ENCODE results near the gene ALOXE3.
"Not testable (repeated sequence)": the region's sequence is repeated elsewhere in the genome, so short reads cannot be mapped to it uniquely, and the experiment has no call there.

The ALOXE3 gene

DNA sequence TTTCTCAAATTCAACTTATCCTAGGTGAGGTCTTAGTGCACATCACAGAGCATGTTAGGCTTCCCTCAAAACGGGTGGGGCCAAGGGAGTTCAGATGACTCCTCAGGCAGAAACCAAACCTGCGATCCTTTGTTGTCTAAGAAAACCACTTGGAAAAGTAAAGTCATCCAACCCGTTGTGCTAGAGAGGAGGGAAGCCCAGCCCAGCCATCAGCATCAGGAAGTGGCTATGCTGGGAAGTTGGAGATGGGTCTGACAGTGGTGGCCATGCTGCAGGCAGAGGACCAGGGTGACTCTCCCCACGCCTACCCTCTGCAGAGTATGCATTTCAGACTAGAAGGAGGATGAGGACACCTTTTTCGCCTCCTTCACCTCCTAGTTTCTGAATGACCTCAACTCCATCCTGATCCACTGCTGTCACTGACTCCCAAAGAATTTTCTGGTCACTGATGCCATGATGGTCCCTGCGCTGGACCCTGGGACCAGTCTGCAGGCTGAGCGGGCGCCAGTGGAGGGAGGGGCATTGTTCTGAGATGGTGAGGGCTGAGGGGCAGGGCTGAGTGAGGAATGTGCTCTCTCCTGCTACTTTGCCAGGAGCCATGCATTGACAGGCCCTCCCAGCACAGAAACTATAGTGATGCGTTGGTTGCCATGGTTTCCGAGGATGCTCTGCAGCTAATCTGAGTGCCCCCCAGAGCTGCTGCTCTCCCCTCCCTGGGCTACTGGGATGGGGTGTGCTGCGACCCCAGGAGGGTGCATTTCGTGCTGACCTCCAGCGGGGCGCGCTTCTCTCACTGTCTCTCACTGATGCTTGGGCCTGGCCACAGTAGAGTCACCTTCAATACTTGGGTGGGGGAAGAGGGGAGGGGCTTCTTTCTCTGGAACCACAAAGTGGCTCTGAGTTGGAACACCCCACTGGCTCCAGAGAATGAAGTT lies 51.2 kb downstream of the ALOXE3 start:
- DNase-seq: no peak

DNA sequence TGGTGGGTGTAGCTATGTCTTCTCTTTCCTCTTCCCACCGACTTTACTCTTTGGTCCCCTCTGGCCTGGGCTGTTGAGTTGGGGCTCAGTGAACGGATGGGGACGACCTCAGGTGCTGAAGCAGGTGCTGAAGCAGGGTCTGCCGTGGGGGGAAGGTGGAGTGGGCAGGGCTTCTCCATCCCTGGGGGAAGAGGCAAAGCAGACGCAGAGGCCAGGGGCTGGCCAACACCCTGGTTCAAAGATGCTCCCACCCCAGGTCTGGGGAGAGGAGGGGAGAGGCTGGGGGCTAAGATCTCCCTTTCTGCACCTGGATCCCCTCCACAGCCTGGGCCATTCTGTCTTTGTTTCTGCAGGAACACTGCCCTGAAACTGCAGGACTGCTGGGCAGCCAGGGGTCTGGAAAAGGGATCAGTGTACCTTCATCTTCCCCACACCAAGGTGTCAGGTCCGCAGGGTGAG lies 53.7 kb downstream of the ALOXE3 start:
- DNase-seq: no peak

DNA sequence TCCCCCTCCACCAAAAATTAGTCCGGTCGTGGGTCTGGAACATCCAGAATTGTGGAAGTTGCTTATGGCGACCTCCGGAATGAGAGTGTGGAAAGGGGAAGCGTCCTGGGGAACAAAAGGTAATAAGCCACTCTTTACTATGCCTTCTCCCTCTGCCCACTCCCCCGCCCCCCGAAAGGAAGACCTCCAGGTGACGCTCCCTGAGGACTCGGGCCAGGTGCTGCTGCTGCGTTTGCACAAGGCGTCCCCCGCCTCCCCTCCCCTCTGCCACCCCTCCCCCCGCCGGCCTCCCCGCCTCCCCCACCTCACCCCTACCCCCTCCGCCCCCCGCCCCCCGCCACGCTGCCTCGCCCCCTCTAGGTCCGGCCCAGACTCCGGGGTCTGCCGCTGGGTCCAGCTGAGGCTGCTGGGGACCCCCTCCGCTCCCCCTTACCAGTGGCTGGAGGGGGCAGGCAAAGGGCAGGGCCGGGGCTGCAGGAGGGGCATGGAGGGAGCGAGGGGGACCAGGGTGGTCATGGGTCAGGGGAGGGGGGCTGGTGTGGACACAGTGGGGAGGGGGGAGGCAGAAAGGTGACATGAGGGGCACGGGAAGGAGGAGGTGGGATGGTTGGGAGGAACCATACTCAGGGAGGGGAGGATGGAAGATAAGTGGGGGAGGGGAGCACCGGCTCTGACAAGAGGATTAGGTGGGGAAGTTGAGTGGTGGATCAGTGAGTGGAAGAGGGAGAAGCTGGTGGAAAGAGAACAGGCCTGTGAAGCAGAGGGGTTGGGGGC lies 54.4 kb downstream of the ALOXE3 start:
- DNase-seq: no peak

DNA sequence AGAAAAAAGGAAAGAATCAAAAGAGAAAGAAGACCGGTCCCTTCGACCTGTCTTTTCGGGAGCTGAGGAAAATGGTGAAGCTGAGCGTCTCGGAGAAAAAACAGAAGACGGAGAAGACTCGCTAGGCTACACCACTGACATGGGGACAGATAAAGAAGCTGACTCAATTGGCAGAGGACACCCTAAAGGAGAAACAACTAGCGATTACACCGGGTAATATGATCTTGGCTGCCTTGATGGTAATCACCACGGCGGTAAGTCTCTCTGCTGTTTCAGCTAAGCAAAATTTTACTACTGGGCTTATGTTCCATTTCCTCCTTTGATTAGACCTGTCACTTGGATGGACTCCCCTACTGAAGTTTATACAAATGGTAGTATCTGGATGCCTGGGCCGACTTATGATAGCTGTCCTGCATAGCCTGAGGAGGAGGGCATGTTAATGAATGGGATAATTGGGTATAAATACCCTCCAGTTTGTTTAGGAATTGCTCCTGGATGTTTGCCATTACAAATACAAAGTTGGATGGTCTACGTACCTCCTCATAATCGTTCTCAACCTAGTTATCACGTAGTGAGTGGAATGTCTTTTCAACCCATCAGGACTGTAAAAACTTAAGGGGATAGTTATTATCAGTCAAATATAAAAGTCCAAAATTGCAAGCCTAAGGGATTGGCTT lies 55.4 kb downstream of the ALOXE3 start:
- no peak for DNase-seq

DNA sequence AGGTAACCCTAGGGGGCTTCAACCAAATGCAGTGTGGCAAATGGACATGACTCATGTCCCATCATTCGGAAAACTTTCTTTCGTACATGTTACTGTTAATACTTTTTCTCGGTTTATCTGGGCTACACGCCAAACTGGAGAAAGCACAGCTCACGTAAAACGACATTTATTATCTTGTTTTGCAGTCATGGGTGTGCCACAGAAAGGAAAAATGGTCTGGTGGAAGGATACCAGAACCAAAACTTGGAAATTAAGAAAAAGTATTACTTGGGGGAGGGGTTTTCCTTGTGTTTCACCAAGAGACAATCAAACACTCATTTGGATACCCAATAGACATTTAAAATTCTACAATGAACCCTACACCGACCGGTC lies 55.9 kb downstream of the ALOXE3 start:
- no peak for DNase-seq

DNA sequence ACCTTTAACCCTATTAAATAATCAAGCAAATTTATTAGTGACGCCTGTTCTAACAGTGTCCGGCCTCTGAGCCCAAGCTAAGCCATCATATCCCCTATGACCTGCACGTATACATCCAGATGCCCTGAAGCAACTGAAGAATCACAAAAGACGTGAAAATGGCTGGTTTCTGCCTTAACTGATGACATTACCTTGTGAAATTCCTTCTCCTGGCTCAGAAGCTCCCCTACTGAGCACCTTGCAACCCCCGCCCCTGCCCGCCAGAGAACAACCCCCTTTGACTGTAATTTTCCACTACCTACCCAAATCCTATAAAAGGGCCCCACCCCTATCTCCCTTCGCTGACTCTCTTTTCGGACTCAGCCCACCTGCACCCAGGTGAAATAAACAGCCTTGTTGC lies 56.5 kb downstream of the ALOXE3 start:
- DNase-seq: not testable (repeated sequence)

DNA sequence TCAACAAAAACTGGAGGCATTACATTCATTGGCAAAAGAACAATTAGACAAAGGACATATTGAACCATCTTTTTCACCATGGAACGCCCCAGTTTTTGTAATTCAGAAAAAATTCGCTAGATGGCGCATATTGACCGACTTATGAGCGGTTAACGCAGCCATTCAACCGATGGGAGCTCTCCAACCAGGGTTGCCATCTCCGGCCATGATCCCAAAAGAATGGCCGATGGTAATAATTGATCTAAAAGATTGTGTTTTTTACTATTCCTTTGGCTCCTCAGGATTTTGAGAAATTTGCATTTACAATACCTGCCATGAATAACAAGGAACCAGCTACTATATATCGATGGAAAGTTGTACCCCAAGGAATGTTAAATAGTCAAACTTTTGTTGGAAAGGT lies 58.0 kb downstream of the ALOXE3 start:
- DNase-seq: no peak

DNA sequence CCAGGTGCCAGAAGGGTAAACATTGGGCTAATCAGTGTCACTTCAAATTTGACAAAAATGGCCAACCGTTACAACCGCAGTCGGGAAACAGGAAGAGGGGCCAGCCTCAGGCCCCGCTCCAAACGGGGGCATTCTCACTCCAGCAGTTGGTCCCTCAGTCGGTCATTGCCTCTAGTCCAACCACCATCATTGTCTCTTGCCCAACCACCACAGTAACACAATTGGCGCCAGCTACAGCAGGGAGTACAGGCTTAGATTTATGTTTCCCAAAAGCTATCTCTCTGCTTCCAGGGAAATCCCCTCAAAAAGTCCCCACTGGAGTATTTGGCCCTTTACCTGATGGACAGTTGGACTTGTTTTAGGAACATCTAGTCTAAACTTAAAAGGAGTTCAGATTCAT lies 59.2 kb downstream of the ALOXE3 start:
- DNase-seq: no peak

DNA sequence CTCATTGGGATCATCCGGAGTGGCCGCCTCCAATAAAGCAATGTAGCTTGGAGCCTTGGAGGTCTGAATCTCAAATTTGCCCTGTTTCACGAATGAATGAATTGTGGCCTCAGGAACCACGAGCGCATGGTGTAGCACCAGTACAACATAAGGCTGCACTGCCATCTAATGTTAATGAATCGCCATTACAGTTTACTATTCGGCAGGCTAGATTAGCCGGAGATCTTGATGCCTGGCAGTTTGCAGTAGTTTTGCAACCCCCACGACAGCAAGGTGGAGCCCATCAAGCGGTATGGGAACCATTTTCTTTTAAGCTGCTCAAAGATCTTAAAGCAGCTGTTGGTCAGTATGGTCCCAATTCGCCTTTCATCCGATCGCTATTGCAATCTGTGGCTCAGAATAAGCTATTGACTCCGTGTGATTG lies 60.6 kb downstream of the ALOXE3 start:
- no peak for DNase-seq

DNA sequence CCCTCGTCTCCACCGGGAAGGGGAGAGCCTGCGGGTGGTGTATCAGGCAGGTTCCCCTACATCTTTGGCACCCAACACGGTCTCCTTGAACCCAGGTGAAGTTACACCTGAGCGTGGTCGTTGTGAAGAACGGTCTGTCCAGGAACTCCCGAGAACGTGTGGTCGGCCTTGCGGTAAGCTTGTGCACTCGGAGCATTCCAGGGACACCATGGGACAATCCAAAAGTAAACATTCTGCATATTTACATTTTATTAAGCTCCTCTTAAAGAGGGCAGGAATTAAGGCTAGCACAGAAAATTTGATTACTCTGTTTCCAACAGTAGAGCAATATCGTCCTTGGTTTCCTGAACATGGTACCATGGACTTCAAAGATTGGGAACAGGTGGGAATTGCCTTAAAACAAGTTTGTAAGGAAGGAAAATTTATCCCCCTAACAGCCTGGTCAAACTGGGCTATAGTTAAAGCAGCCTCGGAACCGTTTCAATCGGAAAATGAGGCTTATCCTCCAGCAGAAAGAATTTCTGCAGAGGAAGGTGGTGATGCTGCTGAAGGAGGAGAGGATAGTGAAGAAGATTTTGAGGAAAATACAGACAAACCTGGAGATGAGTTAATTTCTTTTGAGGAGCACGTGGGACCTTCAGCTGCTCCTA lies 61.2 kb downstream of the ALOXE3 start:
- DNase-seq: no peak

DNA sequence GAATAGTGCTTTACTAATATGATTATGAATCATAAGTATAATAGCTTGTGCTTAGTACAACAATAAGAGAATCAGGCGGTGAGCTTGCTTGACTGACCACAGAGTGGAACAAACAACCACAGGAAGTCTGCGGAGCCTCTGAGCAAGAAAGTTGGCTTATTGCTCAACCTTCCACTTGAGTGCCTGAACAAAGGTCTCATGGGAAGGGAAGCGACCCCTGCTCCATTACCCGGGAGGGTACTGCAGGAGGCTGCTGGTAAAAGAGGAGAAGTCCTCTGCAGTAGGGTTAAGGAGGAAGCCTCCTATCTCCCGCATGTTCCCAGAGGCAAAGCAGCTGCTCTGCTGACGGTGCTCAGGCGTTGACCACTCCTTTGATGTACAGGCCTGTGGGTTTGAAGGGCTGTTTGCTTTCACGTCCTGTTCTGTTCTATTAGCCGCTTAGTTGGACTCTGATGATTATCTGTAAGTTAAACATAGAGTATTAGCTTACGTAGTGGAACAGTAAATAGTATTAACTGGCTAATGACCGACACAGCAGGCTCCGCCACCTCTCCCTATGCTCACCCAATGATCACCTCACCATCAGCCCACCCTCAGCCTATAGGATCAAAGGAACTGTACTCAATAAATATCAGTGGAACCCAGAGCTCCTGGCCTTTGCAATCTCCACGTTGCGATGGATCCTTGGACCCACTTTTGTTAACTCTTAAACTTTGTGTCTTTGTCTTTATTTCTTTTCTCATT lies 61.9 kb downstream of the ALOXE3 start:
- no peak for DNase-seq

DNA sequence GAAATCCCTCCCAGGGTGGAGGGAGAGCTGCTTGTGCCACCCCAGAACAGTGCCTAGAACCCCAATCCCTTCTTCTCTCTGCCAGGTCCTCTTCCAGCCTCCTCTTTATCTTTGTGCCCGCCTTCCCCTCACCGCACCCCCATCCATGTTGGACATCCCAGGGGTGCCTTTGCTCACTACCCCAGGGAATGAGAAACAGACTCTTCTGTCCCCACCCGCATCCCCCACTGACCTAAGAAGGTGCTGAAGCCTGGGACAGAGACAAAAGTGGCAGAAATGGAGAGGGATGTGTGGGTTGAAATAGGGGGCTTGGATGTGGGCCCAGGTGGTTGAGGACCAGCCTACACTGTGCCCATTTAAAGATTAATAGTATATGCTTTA lies 62.5 kb downstream of the ALOXE3 start:
- no peak for DNase-seq

DNA sequence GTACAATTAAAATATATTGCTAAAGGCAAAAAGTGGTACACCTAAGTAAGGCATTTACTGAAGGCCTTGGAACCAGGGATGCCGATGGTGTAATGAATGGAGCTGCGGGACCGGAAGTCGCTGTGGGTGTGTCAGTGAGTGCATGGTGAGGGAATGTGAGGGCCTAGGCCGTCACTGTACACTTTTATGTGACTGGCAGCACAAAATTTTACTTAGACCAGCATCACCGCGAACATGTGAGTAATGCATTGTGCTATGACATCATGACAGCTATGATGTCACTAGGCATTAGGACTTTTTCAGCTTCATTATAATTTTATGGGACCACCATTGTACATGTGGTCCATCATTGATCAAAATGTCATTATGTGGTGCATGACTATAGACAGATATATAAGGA lies 64.7 kb downstream of the ALOXE3 start:
- DNase-seq: no peak

DNA sequence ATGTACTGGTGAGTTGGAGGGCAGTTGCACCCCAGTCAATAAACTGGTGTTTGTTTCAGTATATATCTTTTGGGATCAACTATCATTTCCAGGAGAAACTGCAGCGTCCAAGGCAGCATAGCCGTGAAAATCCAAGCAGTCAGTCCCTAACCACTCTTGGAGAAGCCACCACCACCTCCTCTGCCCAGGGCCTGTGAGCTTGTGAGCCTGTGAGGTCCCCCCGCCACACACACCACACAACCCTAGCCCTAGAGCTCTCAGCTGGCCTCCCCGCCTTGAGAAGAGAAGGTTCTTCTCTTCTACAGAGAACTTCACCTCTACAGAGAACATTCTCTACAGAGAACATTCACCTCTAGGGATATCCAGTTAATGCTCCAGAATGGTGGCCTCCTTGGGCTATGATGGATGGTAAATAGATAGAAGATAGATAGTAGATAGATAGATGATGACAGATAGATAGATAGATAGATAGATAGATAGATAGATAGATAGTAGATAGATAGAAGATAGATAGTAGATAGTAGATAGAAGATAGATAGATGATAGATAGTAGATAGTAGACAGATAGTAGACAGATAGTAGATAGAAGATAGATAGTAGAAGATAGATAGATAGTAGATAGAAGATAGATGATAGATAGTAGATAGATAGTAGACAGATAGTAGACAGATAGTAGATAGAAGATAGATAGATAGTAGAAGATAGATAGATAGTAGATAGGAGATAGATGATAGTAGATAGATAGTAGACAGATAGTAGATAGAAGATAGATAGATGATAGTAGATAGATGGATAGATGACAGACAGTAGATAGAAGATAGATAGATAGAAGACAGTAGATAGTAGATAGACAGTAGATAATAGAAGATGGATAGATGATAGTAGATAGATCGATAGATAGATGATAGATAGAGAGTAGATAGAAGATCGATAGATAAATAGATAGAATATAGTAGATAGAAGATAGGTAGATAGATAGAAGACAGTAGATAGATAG lies 65.8 kb downstream of the ALOXE3 start:
- DNase-seq: no peak

DNA sequence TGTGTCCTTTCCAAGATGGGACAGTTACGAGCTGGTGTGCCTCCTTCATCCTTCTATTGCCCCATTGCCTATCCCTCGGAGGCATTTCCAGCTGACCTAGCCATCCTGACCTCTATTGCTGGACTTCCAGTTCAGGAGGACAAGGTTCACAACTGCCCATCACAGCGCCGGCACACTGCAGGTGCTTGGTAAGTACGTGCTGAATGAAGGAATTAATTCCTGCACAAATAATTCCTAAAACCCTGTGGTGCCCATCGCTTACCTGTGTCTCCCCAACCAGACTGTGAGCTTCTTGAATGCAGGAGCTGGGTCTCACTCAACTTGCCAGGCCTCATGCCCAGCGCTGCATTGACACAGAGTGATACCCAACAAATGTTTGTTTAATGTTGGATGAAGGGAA lies 66.5 kb downstream of the ALOXE3 start:
- no peak for DNase-seq

DNA sequence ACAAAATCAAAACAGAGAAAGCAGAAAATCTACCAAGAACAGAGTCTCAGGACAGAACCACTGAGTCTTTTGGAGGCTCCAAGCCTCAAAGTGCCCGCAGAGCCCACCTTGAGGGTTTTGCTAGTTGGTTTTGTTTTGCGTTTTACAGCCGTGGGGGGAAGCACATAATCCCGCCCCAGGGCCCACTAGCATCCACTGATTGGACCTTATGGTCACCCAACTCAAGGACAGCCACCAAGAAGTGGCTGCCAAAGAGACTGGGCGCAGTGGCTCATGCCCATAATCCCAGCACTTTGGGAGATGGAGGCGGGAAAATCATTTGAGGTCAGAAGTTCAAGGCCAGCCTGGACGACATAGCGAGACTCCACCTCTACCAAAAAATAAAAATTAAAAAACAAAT lies 69.6 kb downstream of the ALOXE3 start:
- DNase-seq: peak; percentile 11

DNA sequence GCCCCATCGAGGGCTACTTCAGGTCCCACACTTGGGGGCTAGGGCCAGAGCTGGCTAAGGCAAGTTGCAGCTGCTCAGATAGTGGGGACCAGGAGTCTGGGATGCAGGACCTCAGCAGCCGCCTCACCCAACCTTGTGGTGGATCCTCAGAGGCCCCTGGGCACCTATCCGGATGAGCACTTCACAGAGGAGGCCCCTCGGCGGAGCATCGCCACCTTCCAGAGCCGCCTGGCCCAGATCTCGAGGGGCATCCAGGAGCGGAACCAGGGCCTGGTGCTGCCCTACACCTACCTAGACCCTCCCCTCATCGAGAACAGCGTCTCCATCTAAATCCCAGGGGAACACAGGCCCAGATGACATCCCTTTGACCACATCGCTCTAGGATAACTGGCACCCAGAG lies 70.1 kb downstream of the ALOXE3 start:
- peak; percentile 34 for DNase-seq

DNA sequence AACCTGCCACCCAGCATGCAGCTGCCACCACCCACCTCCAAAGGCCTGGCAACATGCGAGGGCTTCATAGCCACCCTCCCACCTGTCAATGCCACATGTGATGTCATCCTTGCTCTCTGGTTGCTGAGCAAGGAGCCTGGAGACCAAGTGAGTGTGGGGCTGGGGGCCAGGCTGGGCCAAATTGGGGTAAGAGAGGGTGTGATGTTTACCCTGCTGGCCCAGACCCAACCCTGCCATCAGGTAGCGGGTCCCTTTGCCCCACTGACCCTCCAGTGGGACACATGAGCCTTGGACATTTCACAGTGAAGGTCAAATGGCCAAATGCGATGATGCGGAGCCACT lies 70.6 kb downstream of the ALOXE3 start:
- no peak for DNase-seq

DNA sequence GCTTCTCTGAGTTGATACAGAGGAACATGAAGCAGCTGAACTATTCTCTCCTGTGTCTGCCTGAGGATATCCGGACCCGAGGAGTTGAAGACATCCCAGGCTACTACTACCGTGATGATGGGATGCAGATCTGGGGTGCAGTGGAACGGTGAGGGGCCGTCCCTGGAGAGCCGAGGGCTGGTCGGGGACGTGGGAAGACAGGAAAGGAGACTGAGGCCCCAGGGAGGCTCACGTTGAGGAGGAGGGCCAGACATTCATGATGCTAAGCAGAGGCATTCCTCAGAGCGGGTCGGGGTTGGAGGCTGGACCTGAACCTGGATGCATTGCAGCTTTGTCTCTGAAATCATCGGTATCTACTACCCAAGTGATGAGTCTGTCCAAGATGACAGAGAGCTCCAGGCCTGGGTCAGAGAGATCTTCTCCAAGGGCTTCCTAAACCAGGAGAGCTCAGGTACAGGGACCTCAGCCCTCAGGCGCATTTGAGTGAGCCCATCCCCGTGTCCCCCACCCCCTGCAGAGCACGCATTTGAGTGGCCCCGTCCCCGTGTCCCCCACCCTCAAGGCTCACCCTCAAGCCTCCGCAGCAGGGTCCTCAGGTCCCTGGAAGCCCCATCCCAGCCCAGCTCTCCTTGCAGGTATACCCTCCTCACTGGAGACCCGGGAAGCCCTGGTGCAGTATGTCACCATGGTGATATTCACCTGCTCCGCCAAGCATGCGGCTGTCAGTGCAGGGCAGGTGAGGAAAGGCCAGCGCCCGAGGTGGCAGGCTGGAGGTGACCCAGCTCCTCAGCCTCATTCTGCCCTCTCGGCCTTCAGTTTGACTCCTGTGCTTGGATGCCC lies 71.2 kb downstream of the ALOXE3 start:
- DNase-seq: no peak

DNA sequence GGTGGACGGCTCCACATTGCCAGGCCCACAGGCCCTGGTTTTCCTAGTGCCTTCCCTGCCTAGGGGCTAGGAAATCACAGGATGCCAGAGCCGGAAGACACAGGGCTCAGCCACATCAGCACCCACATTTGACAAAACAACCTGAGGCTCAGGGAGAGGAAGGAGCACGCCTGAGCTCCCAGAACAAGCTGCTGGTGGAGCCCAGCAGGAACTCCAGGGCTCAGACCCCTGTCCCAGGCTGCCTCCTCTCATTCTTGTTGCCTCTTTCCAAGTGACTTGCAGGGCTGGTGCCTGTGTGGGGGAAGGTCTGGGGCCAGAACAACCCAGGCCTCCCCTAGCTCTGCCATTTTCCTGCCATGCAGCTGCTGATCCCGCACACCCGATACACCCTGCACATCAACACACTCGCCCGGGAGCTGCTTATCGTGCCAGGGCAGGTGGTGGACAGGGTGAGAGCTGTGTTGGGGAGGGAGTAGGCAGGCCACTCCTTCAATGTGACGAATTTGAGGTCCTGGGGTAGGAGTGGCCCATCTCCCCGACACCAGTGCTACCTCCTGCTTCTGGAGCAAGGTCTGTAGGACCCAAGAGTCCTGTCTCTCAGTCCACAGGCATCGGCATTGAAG lies 71.9 kb downstream of the ALOXE3 start:
- peak; percentile 36 for DNase-seq

All from right forelimb (tissue), 1 donor.